HEK293 (cell line): Measurements from ENCODE around the gene SLC35E1.

Experiments used
- CTCF ChIA-PET: fragments of 350-600 bp; formaldehyde crosslinking; extraction: SDS; loops from one replicate; lab custom pipeline; 2021; ENCODE audit warnings: antibody characterized with exemption; lab: Yijun Ruan, JAX
- POLR2A ChIA-PET: fragments of 300-600 bp; formaldehyde crosslinking; extraction: SDS; loops from one replicate; lab custom pipeline; 2020; ENCODE audit warnings: antibody characterized with exemption, inconsistent platforms; lab: Yijun Ruan, JAX
- H3K27ac ChIP-seq: fragments of 200-500 bp; sonication (Bioruptor generic); 2 replicates; pipeline ENCODE4 v1.5.1; 2014; ENCODE audit warnings: low read depth, low read length, control low read depth, inconsistent platforms; ENCODE audit errors: extremely low read depth
- H3K36me3 ChIP-seq, 2 experiments: fragments of 200-500 bp in 1 of 2; sonication (Bioruptor generic) in 1 of 2; 1 replicate in 1 of 2; 2 replicates in 1 of 2; pipeline ENCODE4 v1.5.1; 2014 to 2017; ENCODE audit warnings: inconsistent platforms in 2 of 2, low read length in 2 of 2; ENCODE audit not compliant: control insufficient read depth in 2 of 2, insufficient read depth in 1 of 2
- H3K4me1 ChIP-seq: fragments of 200-500 bp; sonication (Bioruptor generic); 2 replicates; pipeline ENCODE4 v1.5.1; 2014; ENCODE audit warnings: mild to moderate bottlenecking, low read length, inconsistent platforms; ENCODE audit not compliant: control insufficient read depth, insufficient read depth
- H3K4me3 ChIP-seq: 2 replicates; pipeline ENCODE4 v1.5.1; 2011; ENCODE audit warnings: low read depth, mild to moderate bottlenecking, control low read depth, low read length, moderate library complexity
- H3K9me3 ChIP-seq: fragments of 200-500 bp; sonication (Bioruptor generic); 2 replicates; pipeline ENCODE4 v1.5.1; 2014; ENCODE audit warnings: low read depth, low read length, inconsistent platforms; ENCODE audit not compliant: control insufficient read depth, insufficient read depth
- GLIS2 ChIP-seq: fragments of 450-650 bp; formaldehyde crosslinking; IDR thresholded peaks from 2 replicates; pipeline ENCODE4 v1.5.1; 2016; ENCODE audit warnings: missing biosample characterization, missing genetic modification characterization
- IKZF3 ChIP-seq: fragments of 450-650 bp; IDR thresholded peaks from 2 replicates; pipeline ENCODE4 v1.5.0; 2018; ENCODE audit warnings: missing biosample characterization, mild to moderate bottlenecking, missing genetic modification characterization, moderate library complexity
- KLF9 ChIP-seq: fragments of 450-650 bp; formaldehyde crosslinking; IDR thresholded peaks from 2 replicates; pipeline ENCODE4 v1.5.1; 2016; ENCODE audit warnings: missing biosample characterization, missing genetic modification characterization, low read depth
- PRDM1 ChIP-seq: fragments of 450-650 bp; formaldehyde crosslinking; IDR thresholded peaks from 2 replicates; pipeline ENCODE4; 2016; ENCODE audit warnings: missing biosample characterization, missing genetic modification characterization
- REPIN1 ChIP-seq: fragments of 450-650 bp; formaldehyde crosslinking; IDR thresholded peaks from 2 replicates; pipeline ENCODE4 v1.5.1; 2017; ENCODE audit warnings: missing biosample characterization, missing genetic modification characterization, low read depth
- SALL2 ChIP-seq: fragments of 450-650 bp; formaldehyde crosslinking; IDR thresholded peaks from 2 replicates; pipeline ENCODE4 v1.5.0; 2017; ENCODE audit warnings: missing biosample characterization, mild to moderate bottlenecking, missing genetic modification characterization, borderline replicate concordance
- SCRT2 ChIP-seq: fragments of 450-650 bp; formaldehyde crosslinking; IDR thresholded peaks from 2 replicates; pipeline ENCODE4 v1.5.1; 2016; ENCODE audit warnings: missing biosample characterization, missing genetic modification characterization
- ZBTB1 ChIP-seq: fragments of 450-650 bp; formaldehyde crosslinking; IDR thresholded peaks from 2 replicates; pipeline ENCODE4 v1.5.1; 2016; ENCODE audit warnings: missing biosample characterization, missing genetic modification characterization
- ZNF175 ChIP-seq: fragments of 450-650 bp; formaldehyde crosslinking; IDR thresholded peaks from 2 replicates; pipeline ENCODE4 v1.5.1; 2016; ENCODE audit warnings: missing biosample characterization, missing genetic modification characterization
- ZNF341 ChIP-seq: fragments of 450-650 bp; formaldehyde crosslinking; IDR thresholded peaks from 2 replicates; pipeline ENCODE4; 2016; ENCODE audit warnings: low read depth, missing biosample characterization, missing genetic modification characterization
- ZNF394 ChIP-seq: fragments of 450-650 bp; formaldehyde crosslinking; IDR thresholded peaks from 2 replicates; pipeline ENCODE4 v1.5.1; 2016; ENCODE audit warnings: missing biosample characterization, missing genetic modification characterization, mild to moderate bottlenecking, moderate library complexity, borderline replicate concordance
- ZNF626 ChIP-seq: fragments of 450-650 bp; sonication (Bioruptor Pico); formaldehyde crosslinking; IDR thresholded peaks from 2 replicates; pipeline ENCODE4 v1.5.1; 2018; ENCODE audit warnings: missing biosample characterization, missing genetic modification characterization, inconsistent platforms
- ZNF654 ChIP-seq: fragments of 450-650 bp; formaldehyde crosslinking; IDR thresholded peaks from 2 replicates; pipeline ENCODE4 v1.5.1; 2016; ENCODE audit warnings: low read depth, missing biosample characterization, missing genetic modification characterization
- ZNF830 ChIP-seq: fragments of 450-650 bp; IDR thresholded peaks from 2 replicates; pipeline ENCODE4 v1.5.0; 2018; ENCODE audit warnings: missing biosample characterization, missing genetic modification characterization, low read depth, mild to moderate bottlenecking, moderate library complexity
- ZNF843 ChIP-seq: fragments of 450-650 bp; formaldehyde crosslinking; IDR thresholded peaks from 2 replicates; pipeline ENCODE4 v1.5.1; 2016; ENCODE audit warnings: missing biosample characterization, missing genetic modification characterization
- TF ChIP-seq, protein P1 (sequence below): fragments of 450-650 bp; formaldehyde crosslinking; IDR thresholded peaks from 2 replicates; pipeline ENCODE4 v1.5.1; 2016; ENCODE audit warnings: missing biosample characterization, missing genetic modification characterization

Gene SLC35E1

DNA sequence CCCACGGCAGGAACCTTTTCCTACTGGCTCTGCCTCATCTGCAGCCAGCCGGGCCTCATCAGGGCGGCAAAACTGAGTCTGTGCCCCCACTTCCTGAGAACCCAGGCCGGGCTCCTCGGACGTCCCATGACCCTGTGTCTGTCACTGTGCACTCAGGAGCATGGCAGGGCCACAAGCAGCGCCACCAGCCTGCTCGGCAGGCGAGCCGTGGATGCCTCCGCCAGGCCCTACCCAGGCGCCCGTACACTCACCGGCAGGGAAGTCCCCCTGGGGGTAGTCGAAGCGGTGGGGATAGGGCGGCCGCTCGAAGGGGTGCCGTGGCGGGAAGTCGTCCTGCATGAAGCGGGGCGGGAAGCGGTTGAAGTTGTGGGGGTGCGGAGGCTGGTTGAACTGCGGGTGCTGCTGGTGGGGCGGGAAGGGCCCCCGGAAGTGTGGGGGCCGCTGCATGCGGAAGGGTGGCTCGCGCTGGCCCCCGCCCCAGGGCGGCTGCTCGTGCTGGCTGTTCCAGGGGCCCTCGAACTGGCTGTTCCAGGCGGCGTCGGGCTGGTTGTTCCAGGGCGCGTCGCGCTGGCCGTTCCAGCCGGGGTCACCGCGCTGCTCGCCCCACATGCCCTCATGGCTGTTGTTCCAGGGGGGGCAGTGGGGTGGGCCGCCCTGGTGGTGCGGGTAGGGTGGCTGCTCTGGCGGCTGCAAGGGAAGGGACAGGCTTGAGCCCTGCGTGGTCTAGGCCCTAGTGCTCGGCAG lies 47.1 kb downstream of the SLC35E1 start:
- Histone ChIP-seq H3K4me1 (no peaks in the 10 kb centered on the region), H3K9me3 (no peaks in the 10 kb centered on the region), H3K36me3 (peaks cover 34 to 96% of the 10 kb centered on the region in 2 experiments; a peak in 2 of 3 replicates)
- POLR2A ChIA-PET: no interaction called here
- TF ChIP-seq ZNF175: no peak
- TF ChIP-seq ZNF341 (tag by site-specific recombination): 0 out of 2 replicates have a peak, but pooled peaks have one; percentile 31
- TF ChIP-seq KLF9 (tag by site-specific recombination): peak; percentile 25; the same call in 1 of the 2 replicates
- TF ChIP-seq, all 188 proteins: peak for 2
- CTCF ChIA-PET: interaction anchor here (1.1 kb wide), 1 partner anchor 10 kb away, joined by 3 read pairs; no protein-coding TSS in a partner anchor
- Histone ChIP-seq H3K27ac (no peak overlapping the region), H3K4me3 (no peak overlapping the region)

DNA sequence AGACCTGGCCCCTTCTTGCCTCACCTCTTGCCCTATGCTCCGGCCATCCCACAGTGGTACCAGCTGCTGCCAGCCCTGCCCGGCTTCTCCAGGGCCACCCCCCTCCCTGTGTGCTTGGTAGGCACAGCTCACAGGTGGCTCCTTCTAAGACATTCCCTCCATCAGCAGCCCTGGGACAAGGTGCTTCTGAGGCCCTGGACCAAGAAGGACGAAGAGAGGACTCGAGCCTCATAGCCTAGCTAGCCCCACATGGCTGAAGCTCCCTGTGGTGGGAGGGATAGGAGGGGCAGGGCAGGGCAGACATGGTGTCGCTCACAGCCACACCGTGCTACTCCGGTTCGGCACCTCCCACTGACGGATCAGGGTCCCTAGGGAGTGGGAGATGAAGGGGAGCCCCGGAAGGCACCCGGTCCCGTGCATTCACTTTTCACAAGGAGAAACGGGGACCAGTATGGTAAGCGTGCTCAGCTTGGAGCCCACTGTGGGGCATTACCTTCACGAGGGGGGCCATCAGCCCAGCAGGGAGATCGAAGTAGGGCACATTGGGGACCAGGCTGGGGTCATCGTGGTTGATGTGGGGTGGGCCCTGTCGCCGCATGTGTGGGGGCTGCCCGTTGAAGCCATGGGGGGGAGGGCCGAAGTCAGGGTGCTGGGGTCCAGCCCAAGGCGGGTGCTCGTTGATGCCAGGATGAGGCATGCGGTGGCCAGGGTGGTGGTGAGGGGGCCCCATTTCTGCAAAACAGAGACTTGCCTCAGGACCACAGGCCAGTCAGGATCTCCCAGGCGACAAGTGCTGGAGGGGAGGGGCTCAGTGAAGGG lies 49.4 kb downstream of the SLC35E1 start:
- ChIA-PET CTCF (no interaction called here), POLR2A (no interaction called here)
- H3K9me3 ChIP-seq: no peaks in the 10 kb centered on the region
- TF ChIP-seq GLIS2 (tag by site-specific recombination) (0 out of 2 replicates have a peak, but pooled peaks have one; percentile 30), ZNF830 (tag by site-specific recombination) (no peak), SCRT2 (tag by site-specific recombination) (peak; percentile 67)
- TF ChIP-seq, protein P1, sequence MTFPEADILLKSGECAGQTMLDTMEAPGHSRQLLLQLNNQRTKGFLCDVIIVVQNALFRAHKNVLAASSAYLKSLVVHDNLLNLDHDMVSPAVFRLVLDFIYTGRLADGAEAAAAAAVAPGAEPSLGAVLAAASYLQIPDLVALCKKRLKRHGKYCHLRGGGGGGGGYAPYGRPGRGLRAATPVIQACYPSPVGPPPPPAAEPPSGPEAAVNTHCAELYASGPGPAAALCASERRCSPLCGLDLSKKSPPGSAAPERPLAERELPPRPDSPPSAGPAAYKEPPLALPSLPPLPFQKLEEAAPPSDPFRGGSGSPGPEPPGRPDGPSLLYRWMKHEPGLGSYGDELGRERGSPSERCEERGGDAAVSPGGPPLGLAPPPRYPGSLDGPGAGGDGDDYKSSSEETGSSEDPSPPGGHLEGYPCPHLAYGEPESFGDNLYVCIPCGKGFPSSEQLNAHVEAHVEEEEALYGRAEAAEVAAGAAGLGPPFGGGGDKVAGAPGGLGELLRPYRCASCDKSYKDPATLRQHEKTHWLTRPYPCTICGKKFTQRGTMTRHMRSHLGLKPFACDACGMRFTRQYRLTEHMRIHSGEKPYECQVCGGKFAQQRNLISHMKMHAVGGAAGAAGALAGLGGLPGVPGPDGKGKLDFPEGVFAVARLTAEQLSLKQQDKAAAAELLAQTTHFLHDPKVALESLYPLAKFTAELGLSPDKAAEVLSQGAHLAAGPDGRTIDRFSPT (tag by site-specific recombination): peak; percentile 27; the same call in 1 of the 2 replicates
- H3K27ac ChIP-seq: no peak overlapping the region
- H3K4me3 ChIP-seq: no peak overlapping the region
- peaks cover 32 to 96% of the 10 kb centered on the region in 2 experiments for H3K36me3 ChIP-seq
- H3K4me1 ChIP-seq: no peaks in the 10 kb centered on the region

DNA sequence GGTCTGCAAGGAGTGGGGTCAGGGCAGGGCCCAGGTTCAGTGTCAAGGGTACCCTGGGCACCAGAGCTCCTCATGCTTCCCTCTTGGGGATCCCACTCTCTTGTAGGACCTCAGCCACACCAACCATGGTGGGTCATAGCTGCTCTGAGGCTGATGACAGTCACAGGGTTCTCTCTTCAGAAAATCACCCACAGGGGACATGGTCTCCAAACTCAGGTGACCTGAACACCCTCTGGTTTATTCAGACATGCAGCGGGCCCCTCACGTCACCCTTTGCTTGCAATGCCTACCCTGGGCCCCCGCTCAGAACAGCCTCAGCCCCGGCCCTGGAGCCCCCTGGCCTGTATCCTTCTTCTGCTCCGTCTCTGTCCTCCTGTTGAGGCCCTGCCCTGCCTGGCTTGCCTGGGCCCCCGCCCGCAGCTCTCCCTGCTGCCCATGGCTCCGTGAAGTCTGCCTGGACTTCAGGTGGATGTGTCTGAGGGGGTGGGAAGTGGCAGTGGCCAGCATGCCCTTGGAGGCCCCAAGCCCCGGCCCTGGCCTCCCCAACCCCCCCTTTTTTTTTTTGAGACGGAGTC lies 50.4 kb downstream of the SLC35E1 start:
- Histone ChIP-seq H3K36me3 (peaks cover 27 to 96% of the 10 kb centered on the region in 2 experiments), H3K4me3 (no peak overlapping the region), H3K9me3 (no peaks in the 10 kb centered on the region), H3K4me1 (no peaks in the 10 kb centered on the region), H3K27ac (no peak overlapping the region)
- TF ChIP-seq PRDM1 (tag by site-specific recombination) (no peak), ZNF654 (no peak), SALL2 (tag by site-specific recombination) (no peak), ZNF394 (no peak), REPIN1 (tag by site-specific recombination) (no peak), ZNF843 (tag by site-specific recombination) (no peak), ZNF626 (tag by site-specific recombination) (no peak), ZBTB1 (tag by site-specific recombination) (no peak), IKZF3 (tag by site-specific recombination) (no peak)
- CTCF ChIA-PET: no interaction called here
- POLR2A ChIA-PET: no interaction called here
